GM12878 (cell line): Measurements from ENCODE around the gene FBXL12. TPM values are rescaled to one million over a fixed set of nuclear protein-coding genes. Genes with fewer than 3 reads are reported as not detected.

Experiments used
- CBX3 ChIP-seq: fragments of 200-600 bp; sonication (generic); IDR thresholded peaks from 2 replicates; pipeline ENCODE4 v1.6.1; 2016; ENCODE audit warnings: low read depth, borderline replicate concordance
- CEBPB ChIP-seq, 2 experiments: fragments of 150-350 bp in 1 of 2; IDR thresholded peaks; 2 replicates each; pipeline ENCODE4 v1.6.1; 2012 to 2014; ENCODE audit warnings: low read depth in 2 of 2, low read length in 2 of 2, borderline replicate concordance in 1 of 2, inconsistent platforms in 1 of 2
- EZH2 ChIP-seq: IDR thresholded peaks from 2 replicates; pipeline ENCODE4 v1.6.1; 2012; ENCODE audit warnings: low read depth, mild to moderate bottlenecking, control low read depth, inconsistent platforms, low read length, borderline replicate concordance; ENCODE audit not compliant: control insufficient read depth
- GATAD2B ChIP-seq: fragments of 450-650 bp; conservative IDR thresholded peaks from 2 replicates; pipeline ENCODE4 v1.6.1; 2017; ENCODE audit warnings: low read depth, mild to moderate bottlenecking, moderate library complexity
- IKZF1 ChIP-seq: fragments of 450-650 bp; conservative IDR thresholded peaks from 2 replicates; pipeline ENCODE4 v1.6.1; 2017; ENCODE audit warnings: antibody characterized with exemption, mild to moderate bottlenecking
- MYB ChIP-seq: fragments of 150-350 bp; IDR thresholded peaks from 2 replicates; pipeline ENCODE4 v1.6.1; 2014; ENCODE audit warnings: mild to moderate bottlenecking, low read depth, low read length, borderline replicate concordance
- NFYA ChIP-seq: IDR thresholded peaks from 2 replicates; pipeline ENCODE4 v1.6.1; 2011; ENCODE audit warnings: low read depth, mild to moderate bottlenecking, low read length, improper control_type of control experiment, borderline replicate concordance
- RCOR1 ChIP-seq: conservative IDR thresholded peaks from 2 replicates; pipeline ENCODE4 v1.6.1; 2012; ENCODE audit warnings: low read depth, low read length, improper control_type of control experiment
- RELA ChIP-seq: fragments of 450-650 bp; IDR thresholded peaks from 2 replicates; pipeline ENCODE4 v1.8.0; 2014; ENCODE audit warnings: borderline replicate concordance; ENCODE audit not compliant: partially characterized antibody
- SMAD1 ChIP-seq: fragments of 450-650 bp; IDR thresholded peaks from 2 replicates; pipeline ENCODE4 v1.6.1; 2018; ENCODE audit warnings: mild to moderate bottlenecking, low read depth; ENCODE audit not compliant: partially characterized antibody
- SP1 ChIP-seq: IDR thresholded peaks from one replicate; pipeline ENCODE4 v1.6.1; 2011; ENCODE audit warnings: low read depth, low read length
- SPI1 ChIP-seq: IDR thresholded peaks from 2 replicates; pipeline ENCODE4 v1.6.1; 2011; ENCODE audit warnings: low read depth, mild to moderate bottlenecking, low read length, moderate library complexity, borderline replicate concordance; ENCODE audit not compliant: insufficient read depth
- STAT1 ChIP-seq: fragments of 450-650 bp; conservative IDR thresholded peaks from 2 replicates; pipeline ENCODE4 v1.6.1; 2014; ENCODE audit warnings: antibody characterized with exemption, mild to moderate bottlenecking
- SUZ12 ChIP-seq: fragments of 200-600 bp; sonication (generic); IDR thresholded peaks from one replicate; pipeline ENCODE4 v1.6.1; 2018; ENCODE audit warnings: antibody characterized with exemption, mild to moderate bottlenecking; ENCODE audit not compliant: unreplicated experiment
- TBL1XR1 ChIP-seq: IDR thresholded peaks from 2 replicates; pipeline ENCODE4 v1.6.1; 2012; ENCODE audit warnings: low read depth, low read length, improper control_type of control experiment
- TCF3 ChIP-seq: IDR thresholded peaks from 2 replicates; pipeline ENCODE4 v1.6.1; 2012; ENCODE audit warnings: low read depth, mild to moderate bottlenecking, low read length, borderline replicate concordance; ENCODE audit not compliant: insufficient read depth
- YY1 ChIP-seq: IDR thresholded peaks from 2 replicates; pipeline ENCODE4 v1.6.1; 2011; ENCODE audit warnings: low read depth, mild to moderate bottlenecking, low read length
- ZBED1 ChIP-seq: IDR thresholded peaks from 2 replicates; pipeline ENCODE4 v1.6.1; 2016; ENCODE audit warnings: borderline replicate concordance
- ZZZ3 ChIP-seq: IDR thresholded peaks from 2 replicates; pipeline ENCODE4 v1.6.1; 2011; ENCODE audit warnings: low read depth; ENCODE audit not compliant: control insufficient read depth, insufficient read length
- polyA plus RNA-seq, 11 experiments: library from polyadenylated mRNA; depleted of rRNA in 4 of 11; unstranded in 6 of 11; stranded (reverse) in 5 of 11; fragments of >200 nt; fragmentation: Nextera tagmentation in 4 of 11; fragmentation: Illumina TruSeq in 1 of 11; extraction: Ambion mirVana in 4 of 11; extraction: Trizol in 1 of 11; gene quantifications; 1 replicate in 1 of 11; 2 replicates in 10 of 11; pipeline versions ENCODE4 v1.2.1 to v1.2.3, GENCODE V29; 2011 to 2016; ENCODE audit warnings: inconsistent platforms in 2 of 11, missing spikeins in 2 of 11, low read depth in 1 of 11
- total RNA-seq, 4 experiments: library from RNA; depleted of rRNA in 3 of 4; stranded (reverse); fragments of >200 nt in 3 of 4; fragmentation: Illumina TruSeq in 1 of 4; extraction: Trizol in 1 of 4; gene quantifications; 2 replicates each; pipeline versions ENCODE4 v1.2.1 to v1.2.3, GENCODE V29; 2013 to 2021
- TF ChIP-seq, protein P1 (sequence below): fragments of 450-650 bp; IDR thresholded peaks from 2 replicates; pipeline ENCODE4 v1.6.1; 2017; ENCODE audit warnings: mild to moderate bottlenecking, moderate library complexity
- TF ChIP-seq, protein P2 (sequence below): fragments of 450-650 bp; IDR thresholded peaks from 2 replicates; pipeline ENCODE4 v1.6.1; 2017; ENCODE audit warnings: mild to moderate bottlenecking
- TF ChIP-seq, protein P3 (sequence below), 3 experiments: IDR thresholded peaks in 2 of 3; conservative IDR thresholded peaks in 1 of 3; 2 replicates each; pipeline ENCODE4 v1.5.1; 2011; ENCODE audit warnings: low read depth in 3 of 3, low read length in 3 of 3, mild to moderate bottlenecking in 3 of 3, control low read depth in 2 of 3, moderate library complexity in 2 of 3, inconsistent platforms in 1 of 3, mixed read lengths in 1 of 3; ENCODE audit not compliant: control insufficient read depth in 2 of 3, insufficient read depth in 1 of 3; ENCODE audit errors: extremely low read depth in 1 of 3

Gene FBXL12
- total and polyA plus RNA-seq, 10 of the 15 experiments (the other 5 are each of a cell fraction or from before 2014, with no cell fraction given), result 1.4 to 40.0 (median 23.2) TPM

DNA sequence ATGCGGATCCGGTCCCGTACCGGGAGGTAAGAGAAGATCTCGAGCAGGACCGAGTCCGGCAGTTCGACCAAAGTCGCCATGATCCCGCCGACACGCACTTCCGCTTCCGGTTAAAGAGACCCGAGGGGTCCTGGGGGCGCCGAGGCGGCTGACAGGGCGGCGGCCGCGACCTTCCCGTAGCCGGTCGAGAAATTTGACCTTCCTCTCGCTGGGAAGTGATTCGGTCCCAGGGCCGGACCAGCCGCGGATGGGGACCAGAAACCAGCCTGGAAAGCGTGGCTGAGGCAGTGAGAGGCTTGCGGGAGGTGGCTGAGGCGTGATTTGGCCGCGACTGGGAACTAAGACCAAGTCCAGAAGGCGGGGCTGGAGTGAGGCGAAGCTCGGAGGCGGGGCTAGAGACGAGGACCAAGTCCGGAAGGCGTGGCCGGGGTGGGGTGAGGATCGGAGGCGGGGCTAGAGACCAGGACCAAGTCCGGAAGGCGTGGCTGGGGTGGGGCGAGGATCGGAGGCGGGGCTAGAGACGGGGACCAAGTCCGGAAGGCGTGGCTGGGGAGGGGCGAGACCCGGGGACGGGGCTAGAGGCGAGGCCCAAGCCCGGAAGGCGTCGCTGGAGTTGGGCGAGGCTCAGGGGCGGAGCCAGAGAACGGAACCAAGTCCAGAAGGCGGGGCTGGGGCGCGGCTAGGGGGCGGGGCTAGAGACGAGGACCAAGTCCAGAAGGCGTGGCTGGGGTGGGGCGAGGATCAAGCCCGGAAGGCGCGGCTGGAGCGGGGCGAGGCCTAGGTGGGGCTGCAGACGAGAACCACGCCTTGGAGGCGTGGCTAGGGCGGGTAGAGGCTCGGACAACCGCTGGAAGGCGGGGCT lies at the start of gene FBXL12 (continued):
- TF ChIP-seq, protein P1, sequence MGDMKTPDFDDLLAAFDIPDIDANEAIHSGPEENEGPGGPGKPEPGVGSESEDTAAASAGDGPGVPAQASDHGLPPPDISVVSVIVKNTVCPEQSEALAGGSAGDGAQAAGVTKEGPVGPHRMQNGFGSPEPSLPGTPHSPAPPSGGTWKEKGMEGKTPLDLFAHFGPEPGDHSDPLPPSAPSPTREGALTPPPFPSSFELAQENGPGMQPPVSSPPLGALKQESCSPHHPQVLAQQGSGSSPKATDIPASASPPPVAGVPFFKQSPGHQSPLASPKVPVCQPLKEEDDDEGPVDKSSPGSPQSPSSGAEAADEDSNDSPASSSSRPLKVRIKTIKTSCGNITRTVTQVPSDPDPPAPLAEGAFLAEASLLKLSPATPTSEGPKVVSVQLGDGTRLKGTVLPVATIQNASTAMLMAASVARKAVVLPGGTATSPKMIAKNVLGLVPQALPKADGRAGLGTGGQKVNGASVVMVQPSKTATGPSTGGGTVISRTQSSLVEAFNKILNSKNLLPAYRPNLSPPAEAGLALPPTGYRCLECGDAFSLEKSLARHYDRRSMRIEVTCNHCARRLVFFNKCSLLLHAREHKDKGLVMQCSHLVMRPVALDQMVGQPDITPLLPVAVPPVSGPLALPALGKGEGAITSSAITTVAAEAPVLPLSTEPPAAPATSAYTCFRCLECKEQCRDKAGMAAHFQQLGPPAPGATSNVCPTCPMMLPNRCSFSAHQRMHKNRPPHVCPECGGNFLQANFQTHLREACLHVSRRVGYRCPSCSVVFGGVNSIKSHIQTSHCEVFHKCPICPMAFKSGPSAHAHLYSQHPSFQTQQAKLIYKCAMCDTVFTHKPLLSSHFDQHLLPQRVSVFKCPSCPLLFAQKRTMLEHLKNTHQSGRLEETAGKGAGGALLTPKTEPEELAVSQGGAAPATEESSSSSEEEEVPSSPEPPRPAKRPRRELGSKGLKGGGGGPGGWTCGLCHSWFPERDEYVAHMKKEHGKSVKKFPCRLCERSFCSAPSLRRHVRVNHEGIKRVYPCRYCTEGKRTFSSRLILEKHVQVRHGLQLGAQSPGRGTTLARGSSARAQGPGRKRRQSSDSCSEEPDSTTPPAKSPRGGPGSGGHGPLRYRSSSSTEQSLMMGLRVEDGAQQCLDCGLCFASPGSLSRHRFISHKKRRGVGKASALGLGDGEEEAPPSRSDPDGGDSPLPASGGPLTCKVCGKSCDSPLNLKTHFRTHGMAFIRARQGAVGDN, result 0 out of 2 replicates have a peak, but pooled peaks have one; percentile 38
- TF ChIP-seq STAT1 (no peak; the same call in 1 of the 2 replicates), GATAD2B (peak; percentile 92), SUZ12 (no peak), MYB (no peak), TCF3 (0 out of 2 replicates have a peak, but pooled peaks have one; percentile 14), IKZF1 (peak; percentile 74), ZZZ3 (no peak), TBL1XR1 (no peak), SMAD1 (peak; percentile 38), RELA (peak; percentile 21), EZH2 (no peak), SP1 (peak; percentile 60), CEBPB (IDR thresholded peaks at IDR 0.05; ENCODE audit: borderline replicate concordance in 1 of 2, low read depth in 2 of 2, low read length in 2 of 2) (no peak), ZBED1 (peak; percentile 61; the same call in 1 of the 2 replicates), YY1 (peak; percentile 96), CBX3 (no peak), RCOR1 (no peak), NFYA (no peak), SPI1 (peak; percentile 63; the same call in 1 of the 2 replicates)
- TF ChIP-seq, protein P2, sequence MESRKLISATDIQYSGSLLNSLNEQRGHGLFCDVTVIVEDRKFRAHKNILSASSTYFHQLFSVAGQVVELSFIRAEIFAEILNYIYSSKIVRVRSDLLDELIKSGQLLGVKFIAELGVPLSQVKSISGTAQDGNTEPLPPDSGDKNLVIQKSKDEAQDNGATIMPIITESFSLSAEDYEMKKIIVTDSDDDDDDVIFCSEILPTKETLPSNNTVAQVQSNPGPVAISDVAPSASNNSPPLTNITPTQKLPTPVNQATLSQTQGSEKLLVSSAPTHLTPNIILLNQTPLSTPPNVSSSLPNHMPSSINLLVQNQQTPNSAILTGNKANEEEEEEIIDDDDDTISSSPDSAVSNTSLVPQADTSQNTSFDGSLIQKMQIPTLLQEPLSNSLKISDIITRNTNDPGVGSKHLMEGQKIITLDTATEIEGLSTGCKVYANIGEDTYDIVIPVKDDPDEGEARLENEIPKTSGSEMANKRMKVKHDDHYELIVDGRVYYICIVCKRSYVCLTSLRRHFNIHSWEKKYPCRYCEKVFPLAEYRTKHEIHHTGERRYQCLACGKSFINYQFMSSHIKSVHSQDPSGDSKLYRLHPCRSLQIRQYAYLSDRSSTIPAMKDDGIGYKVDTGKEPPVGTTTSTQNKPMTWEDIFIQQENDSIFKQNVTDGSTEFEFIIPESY, result no peak
- TF ChIP-seq, protein P3, sequence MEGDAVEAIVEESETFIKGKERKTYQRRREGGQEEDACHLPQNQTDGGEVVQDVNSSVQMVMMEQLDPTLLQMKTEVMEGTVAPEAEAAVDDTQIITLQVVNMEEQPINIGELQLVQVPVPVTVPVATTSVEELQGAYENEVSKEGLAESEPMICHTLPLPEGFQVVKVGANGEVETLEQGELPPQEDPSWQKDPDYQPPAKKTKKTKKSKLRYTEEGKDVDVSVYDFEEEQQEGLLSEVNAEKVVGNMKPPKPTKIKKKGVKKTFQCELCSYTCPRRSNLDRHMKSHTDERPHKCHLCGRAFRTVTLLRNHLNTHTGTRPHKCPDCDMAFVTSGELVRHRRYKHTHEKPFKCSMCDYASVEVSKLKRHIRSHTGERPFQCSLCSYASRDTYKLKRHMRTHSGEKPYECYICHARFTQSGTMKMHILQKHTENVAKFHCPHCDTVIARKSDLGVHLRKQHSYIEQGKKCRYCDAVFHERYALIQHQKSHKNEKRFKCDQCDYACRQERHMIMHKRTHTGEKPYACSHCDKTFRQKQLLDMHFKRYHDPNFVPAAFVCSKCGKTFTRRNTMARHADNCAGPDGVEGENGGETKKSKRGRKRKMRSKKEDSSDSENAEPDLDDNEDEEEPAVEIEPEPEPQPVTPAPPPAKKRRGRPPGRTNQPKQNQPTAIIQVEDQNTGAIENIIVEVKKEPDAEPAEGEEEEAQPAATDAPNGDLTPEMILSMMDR (IDR thresholded peaks at IDR 0.05 in 2 of 3, conservative IDR thresholded peaks at IDR 0.05 in 1 of 3; ENCODE audit: control insufficient read depth in 2 of 3, extremely low read depth in 1 of 3, insufficient read depth in 1 of 3, low read depth in 3 of 3, low read length in 3 of 3), result no peak
